ENCODE results near the gene HNRNPC. TPM values are rescaled to one million over a fixed set of nuclear protein-coding genes. Genes with fewer than 3 reads are reported as not detected.

HNRNPC gene
- total and polyA plus RNA-seq, 2 of the 8 experiments (the other 6 are each of a cell fraction or from before 2014, with no cell fraction given): 781 to 1,207 TPM

DNA sequence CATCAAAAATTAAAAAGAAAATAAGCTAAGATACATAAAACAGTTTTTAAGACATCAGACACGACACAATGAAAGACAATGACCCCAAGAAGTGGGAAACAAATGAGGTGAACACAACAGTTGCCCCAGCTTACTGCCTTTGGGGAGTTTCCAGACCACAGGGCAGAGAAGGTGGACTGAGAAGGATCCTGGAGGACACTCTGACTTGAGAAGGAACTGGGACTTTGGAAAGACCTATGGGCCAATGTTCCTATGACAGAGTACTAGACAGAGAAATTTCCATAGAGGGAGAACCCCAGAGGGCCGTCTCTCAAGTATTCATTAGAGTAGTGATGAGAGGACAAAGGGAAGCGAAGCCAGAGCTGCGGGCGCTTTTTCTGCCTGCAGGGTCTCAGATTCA, 107.2 kb downstream of the HNRNPC start (continued):
- TF ChIP-seq YY1 (IDR thresholded peaks at IDR 0.05; ENCODE audit: low read depth, low read length) (no peak), JUN (IDR thresholded peaks at IDR 0.05; ENCODE audit: low read depth, low read length) (no peak)
- TF ChIP-seq, protein P1, sequence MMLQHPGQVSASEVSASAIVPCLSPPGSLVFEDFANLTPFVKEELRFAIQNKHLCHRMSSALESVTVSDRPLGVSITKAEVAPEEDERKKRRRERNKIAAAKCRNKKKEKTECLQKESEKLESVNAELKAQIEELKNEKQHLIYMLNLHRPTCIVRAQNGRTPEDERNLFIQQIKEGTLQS (IDR thresholded peaks at IDR 0.05; ENCODE audit: insufficient read depth, low read depth, low read length): no peak

Data from H1 (cell line).